Gastroesophageal sphincter (tissue), 3 donors: ENCODE results near the gene DUOX1.

Experiments
- CTCF ChIP-seq, 4 experiments: fragments of 200-600 bp in 2 of 4; fragments of 450-650 bp in 2 of 4; sonication (generic) in 1 of 4; IDR thresholded peaks; one replicate each; pipeline ENCODE4 v1.5.1; 2017 to 2019; ENCODE audit warnings: antibody characterized with exemption in 4 of 4, mild to moderate bottlenecking in 2 of 4, moderate library complexity in 2 of 4
- EP300 ChIP-seq: sonication (generic); formaldehyde crosslinking; IDR thresholded peaks from one replicate; pipeline ENCODE4 v1.6.1; 2017; ENCODE audit warnings: antibody characterized with exemption, mild to moderate bottlenecking
- POLR2A ChIP-seq, 2 donors: fragments of 450-650 bp; IDR thresholded peaks; one replicate each; pipeline ENCODE4 v1.6.1; 2017; ENCODE audit warnings: antibody characterized with exemption in 2 of 2, mild to moderate bottlenecking in 2 of 2, moderate library complexity in 1 of 2

GRCh38 chr15:45099549-45100165, 30.1 kb upstream of the DUOX1 start:
- TF ChIP-seq POLR2A (IDR thresholded peaks at IDR 0.05) (no peak), CTCF (IDR thresholded peaks at IDR 0.05) (no peak), EP300 (no peak)
